Fibroblast of skin of abdomen (primary cell): Measurements from ENCODE around the gene ELL3.

Experiments
- DNase-seq: peaks from one replicate; pipeline ENCODE4 v3.0.0-alpha.2; 2013

Gene ELL3

DNA sequence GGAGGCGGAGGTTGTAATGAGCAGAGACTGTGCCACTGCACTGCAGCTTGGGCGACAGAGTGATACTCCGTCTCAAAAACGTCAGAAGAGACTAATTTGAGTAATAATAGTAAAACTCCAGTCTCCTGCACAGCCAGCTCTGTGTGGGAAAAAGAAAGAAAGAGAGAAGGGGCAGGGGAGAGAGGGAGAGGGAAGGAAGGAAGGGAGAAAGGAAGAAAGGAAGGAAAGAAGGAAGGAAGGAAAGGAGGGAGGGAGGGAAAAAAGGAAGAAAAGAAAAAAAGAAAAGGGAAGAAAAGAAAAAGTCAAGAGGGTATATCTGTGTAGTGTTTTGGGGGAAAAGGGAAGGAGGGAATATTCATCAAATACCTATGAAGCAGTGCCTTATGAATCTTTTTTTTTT lies 53.6 kb downstream of the ELL3 start:
- no peak for DNase-seq
